GM12878 (cell line): ENCODE results near the gene ARHGEF38.

Source experiments
- CHD2 ChIP-seq: IDR thresholded peaks from 2 replicates; pipeline ENCODE4 v1.6.1; 2011; ENCODE audit warnings: low read depth, low read length, improper control_type of control experiment, borderline replicate concordance
- CTCF ChIP-seq, 3 experiments: IDR thresholded peaks in 2 of 3; conservative IDR thresholded peaks in 1 of 3; 2 replicates each; pipeline ENCODE4 v1.5.1; 2011; ENCODE audit warnings: low read depth in 3 of 3, low read length in 3 of 3, mild to moderate bottlenecking in 3 of 3, control low read depth in 2 of 3, moderate library complexity in 2 of 3, inconsistent platforms in 1 of 3, mixed read lengths in 1 of 3; ENCODE audit not compliant: control insufficient read depth in 2 of 3, insufficient read depth in 1 of 3; ENCODE audit errors: extremely low read depth in 1 of 3
- EGR1 ChIP-seq, 2 experiments: IDR thresholded peaks; 1 replicate in 1 of 2; 2 replicates in 1 of 2; pipeline ENCODE4 v1.6.1; 2011 to 2012; ENCODE audit warnings: low read depth in 2 of 2, low read length in 2 of 2, borderline replicate concordance in 1 of 2, mild to moderate bottlenecking in 1 of 2, moderate library complexity in 1 of 2
- EP300 ChIP-seq, 2 experiments: fragments of 150-350 bp in 1 of 2; IDR thresholded peaks; 2 replicates each; pipeline ENCODE4 v1.6.1; 2011 to 2012; ENCODE audit warnings: low read depth in 2 of 2, low read length in 2 of 2, borderline replicate concordance in 1 of 2, improper control_type of control experiment in 1 of 2, inconsistent platforms in 1 of 2; ENCODE audit not compliant: control insufficient read depth in 1 of 2
- KAT2A ChIP-seq: conservative IDR thresholded peaks from 2 replicates; pipeline ENCODE4 v1.6.1; 2011; ENCODE audit warnings: low read depth, low read length; ENCODE audit not compliant: control insufficient read depth
- MAX ChIP-seq: IDR thresholded peaks from 2 replicates; pipeline ENCODE4 v1.6.1; 2012; ENCODE audit warnings: low read depth, low read length, improper control_type of control experiment
- POLR2A ChIP-seq: IDR thresholded peaks from 2 replicates; pipeline ENCODE4 v1.6.1; 2011; ENCODE audit warnings: low read depth, mild to moderate bottlenecking, low read length
- SIN3A ChIP-seq: IDR thresholded peaks from 2 replicates; pipeline ENCODE4 v1.6.1; 2012; ENCODE audit warnings: low read depth, low read length, improper control_type of control experiment
- ZBED1 ChIP-seq: IDR thresholded peaks from 2 replicates; pipeline ENCODE4 v1.6.1; 2016; ENCODE audit warnings: borderline replicate concordance
- ZNF622 ChIP-seq: fragments of 450-650 bp; IDR thresholded peaks from 2 replicates; pipeline ENCODE4 v1.6.1; 2017; ENCODE audit warnings: mild to moderate bottlenecking, inconsistent platforms
- TF ChIP-seq, protein P1 (sequence below): IDR thresholded peaks from 2 replicates; pipeline ENCODE4 v1.6.1; 2011; ENCODE audit warnings: low read depth, low read length, improper control_type of control experiment, borderline replicate concordance
- TF ChIP-seq, protein P2 (sequence below): fragments of 450-650 bp; IDR thresholded peaks from 2 replicates; pipeline ENCODE4 v1.6.1; 2016; ENCODE audit warnings: mild to moderate bottlenecking
- TF ChIP-seq, protein P3 (sequence below): IDR thresholded peaks from 2 replicates; pipeline ENCODE4 v1.6.1; 2012; ENCODE audit warnings: mild to moderate bottlenecking, low read depth, low read length

DNA sequence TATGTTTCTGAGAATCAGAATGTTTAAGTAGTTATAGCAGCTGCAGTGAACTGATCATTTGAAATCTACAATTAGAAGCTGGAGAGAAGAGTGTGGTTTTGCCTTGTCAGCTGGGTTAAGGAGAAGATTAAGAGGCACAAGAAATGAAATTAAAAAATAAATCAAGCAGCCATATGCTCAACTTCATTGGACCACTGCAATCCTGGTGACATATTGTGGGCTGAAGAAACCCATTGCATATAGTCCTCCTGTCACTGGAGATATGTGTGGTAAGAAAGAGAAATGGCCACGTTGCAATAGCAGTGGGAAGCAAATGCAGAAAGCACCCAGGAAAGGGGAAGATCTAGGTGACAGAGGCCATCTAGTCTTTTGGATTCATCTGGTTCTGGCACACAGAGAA, 93.0 kb downstream of the ARHGEF38 start:
- no peak for TF ChIP-seq POLR2A
- TF ChIP-seq CTCF (IDR thresholded peaks at IDR 0.05 in 2 of 3, conservative IDR thresholded peaks at IDR 0.05 in 1 of 3; ENCODE audit: control insufficient read depth in 2 of 3, extremely low read depth in 1 of 3, insufficient read depth in 1 of 3, low read depth in 3 of 3, low read length in 3 of 3): no peak
- TF ChIP-seq, protein P1, sequence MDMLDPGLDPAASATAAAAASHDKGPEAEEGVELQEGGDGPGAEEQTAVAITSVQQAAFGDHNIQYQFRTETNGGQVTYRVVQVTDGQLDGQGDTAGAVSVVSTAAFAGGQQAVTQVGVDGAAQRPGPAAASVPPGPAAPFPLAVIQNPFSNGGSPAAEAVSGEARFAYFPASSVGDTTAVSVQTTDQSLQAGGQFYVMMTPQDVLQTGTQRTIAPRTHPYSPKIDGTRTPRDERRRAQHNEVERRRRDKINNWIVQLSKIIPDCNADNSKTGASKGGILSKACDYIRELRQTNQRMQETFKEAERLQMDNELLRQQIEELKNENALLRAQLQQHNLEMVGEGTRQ: no peak
- no peak for TF ChIP-seq EGR1 (IDR thresholded peaks at IDR 0.05; ENCODE audit: borderline replicate concordance in 1 of 2, low read depth in 2 of 2, low read length in 2 of 2)
- TF ChIP-seq SIN3A: no peak
- TF ChIP-seq, protein P2, sequence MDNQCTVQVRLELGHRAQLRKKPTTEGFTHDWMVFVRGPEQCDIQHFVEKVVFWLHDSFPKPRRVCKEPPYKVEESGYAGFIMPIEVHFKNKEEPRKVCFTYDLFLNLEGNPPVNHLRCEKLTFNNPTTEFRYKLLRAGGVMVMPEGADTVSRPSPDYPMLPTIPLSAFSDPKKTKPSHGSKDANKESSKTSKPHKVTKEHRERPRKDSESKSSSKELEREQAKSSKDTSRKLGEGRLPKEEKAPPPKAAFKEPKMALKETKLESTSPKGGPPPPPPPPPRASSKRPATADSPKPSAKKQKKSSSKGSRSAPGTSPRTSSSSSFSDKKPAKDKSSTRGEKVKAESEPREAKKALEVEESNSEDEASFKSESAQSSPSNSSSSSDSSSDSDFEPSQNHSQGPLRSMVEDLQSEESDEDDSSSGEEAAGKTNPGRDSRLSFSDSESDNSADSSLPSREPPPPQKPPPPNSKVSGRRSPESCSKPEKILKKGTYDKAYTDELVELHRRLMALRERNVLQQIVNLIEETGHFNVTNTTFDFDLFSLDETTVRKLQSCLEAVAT: no peak
- no peak for TF ChIP-seq KAT2A
- TF ChIP-seq, protein P3, sequence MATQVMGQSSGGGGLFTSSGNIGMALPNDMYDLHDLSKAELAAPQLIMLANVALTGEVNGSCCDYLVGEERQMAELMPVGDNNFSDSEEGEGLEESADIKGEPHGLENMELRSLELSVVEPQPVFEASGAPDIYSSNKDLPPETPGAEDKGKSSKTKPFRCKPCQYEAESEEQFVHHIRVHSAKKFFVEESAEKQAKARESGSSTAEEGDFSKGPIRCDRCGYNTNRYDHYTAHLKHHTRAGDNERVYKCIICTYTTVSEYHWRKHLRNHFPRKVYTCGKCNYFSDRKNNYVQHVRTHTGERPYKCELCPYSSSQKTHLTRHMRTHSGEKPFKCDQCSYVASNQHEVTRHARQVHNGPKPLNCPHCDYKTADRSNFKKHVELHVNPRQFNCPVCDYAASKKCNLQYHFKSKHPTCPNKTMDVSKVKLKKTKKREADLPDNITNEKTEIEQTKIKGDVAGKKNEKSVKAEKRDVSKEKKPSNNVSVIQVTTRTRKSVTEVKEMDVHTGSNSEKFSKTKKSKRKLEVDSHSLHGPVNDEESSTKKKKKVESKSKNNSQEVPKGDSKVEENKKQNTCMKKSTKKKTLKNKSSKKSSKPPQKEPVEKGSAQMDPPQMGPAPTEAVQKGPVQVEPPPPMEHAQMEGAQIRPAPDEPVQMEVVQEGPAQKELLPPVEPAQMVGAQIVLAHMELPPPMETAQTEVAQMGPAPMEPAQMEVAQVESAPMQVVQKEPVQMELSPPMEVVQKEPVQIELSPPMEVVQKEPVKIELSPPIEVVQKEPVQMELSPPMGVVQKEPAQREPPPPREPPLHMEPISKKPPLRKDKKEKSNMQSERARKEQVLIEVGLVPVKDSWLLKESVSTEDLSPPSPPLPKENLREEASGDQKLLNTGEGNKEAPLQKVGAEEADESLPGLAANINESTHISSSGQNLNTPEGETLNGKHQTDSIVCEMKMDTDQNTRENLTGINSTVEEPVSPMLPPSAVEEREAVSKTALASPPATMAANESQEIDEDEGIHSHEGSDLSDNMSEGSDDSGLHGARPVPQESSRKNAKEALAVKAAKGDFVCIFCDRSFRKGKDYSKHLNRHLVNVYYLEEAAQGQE: no peak
- no peak for TF ChIP-seq ZBED1
- no peak for TF ChIP-seq CHD2
- TF ChIP-seq ZNF622: no peak
- no peak for TF ChIP-seq EP300 (IDR thresholded peaks at IDR 0.05; ENCODE audit: borderline replicate concordance in 1 of 2, control insufficient read depth in 1 of 2, low read depth in 2 of 2, low read length in 2 of 2)
- no peak for TF ChIP-seq MAX
